Measurements from ENCODE around the gene TRIM47.
"Not testable (repeated sequence)": the region's sequence is repeated elsewhere in the genome, so short reads cannot be mapped to it uniquely, and the experiment has no call there.

GRCh38 chr17:75868730-75869281, 9.6 kb downstream of the TRIM47 start:
- TF ChIP-seq CTCF (IDR thresholded peaks at IDR 0.05); SIN3A (IDR thresholded peaks at IDR 0.05; ENCODE audit: borderline replicate concordance, insufficient read depth, low read depth, low read length); POLR2AphosphoS5 (IDR thresholded peaks at IDR 0.05; ENCODE audit: low read depth, low read length); TCF7L2 (IDR thresholded peaks at IDR 0.05; ENCODE audit: low read depth, low read length): not testable (repeated sequence)
